GM21619 (cell line): ENCODE measurements around the gene TEAD1.

Experiments
- ATAC-seq: cut with Tn5 transposase; IDR thresholded peaks from one replicate; pipeline ENCODE4 v1.9.1; 2021; ENCODE audit not compliant: unreplicated experiment

The TEAD1 gene

DNA sequence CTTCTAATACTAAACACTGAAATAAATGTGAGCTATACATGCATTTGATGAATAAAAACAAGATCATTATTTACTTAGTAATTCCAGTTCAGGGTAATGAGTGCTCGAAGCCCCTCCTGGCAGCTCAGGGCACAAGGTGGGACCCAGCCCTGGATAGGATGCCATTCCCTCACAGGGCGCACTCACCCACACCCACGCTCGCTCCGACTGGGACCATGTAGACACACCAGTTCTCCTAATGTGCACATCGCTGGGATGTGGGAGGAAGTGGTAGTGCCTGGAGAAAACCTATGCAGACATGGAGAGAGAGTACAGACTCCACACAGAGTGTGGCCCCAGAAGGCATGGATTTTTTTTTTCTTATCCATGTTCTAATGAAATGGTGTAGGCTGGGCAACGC, 290.4 kb downstream of the TEAD1 start:
- no peak for ATAC-seq

DNA sequence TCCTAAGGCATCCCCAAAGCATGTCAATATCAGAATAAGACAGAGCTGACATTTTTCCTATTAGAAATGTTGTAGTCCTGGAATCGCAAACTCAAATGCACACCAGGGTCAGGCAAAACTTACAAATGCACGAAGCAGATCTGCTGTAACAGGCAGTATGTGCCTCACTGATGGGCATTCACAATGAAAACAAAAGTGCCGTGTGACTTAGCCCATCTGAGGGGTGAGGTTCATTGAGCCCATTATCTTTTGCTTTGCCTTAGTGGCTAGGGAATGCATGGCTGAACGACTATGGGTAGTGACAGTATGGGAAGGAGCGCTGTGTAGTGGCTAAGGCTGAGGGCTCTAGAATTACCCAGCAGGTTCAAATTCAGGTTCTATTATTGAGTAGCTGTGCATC, 291.8 kb downstream of the TEAD1 start:
- ATAC-seq = no peak

DNA sequence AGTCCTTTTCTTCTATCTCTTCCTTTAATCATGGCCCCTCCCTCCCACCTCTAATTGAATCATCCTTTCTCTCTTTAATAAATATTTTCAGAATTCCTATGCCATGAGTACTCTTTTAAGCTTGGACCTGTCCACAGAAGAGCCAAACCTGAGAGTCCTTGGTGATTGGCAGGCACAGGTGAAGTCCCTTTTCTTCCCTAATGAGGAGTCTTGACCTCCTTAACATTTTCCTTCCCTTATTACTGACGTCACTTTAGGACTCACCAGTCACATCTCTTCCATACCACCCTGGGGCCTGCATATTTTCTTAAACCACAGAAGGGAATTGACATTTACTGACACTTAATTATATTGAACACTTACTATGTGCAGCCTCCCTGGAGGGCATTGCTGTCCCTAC, 293.9 kb downstream of the TEAD1 start:
- ATAC-seq = no peak

DNA sequence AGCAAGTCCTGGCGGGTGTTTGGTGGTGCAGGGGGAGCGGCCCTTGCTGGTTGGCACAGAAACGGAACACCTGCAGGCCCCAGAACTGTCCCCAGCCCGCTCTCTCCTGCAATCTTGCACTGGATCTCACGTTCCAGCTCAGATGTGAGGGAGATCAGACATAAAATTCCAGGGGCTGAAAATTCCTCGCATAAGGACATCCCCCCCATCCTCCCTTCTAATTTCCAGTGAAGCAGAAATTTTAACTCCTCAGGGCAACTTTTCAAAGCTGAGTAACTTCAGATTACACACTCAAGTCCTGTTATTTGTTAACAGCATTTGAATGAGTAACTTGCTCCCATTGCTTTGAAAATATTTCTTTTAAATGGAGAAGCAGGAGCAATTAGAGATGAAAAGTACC, 294.6 kb downstream of the TEAD1 start:
- ATAC-seq = no peak

DNA sequence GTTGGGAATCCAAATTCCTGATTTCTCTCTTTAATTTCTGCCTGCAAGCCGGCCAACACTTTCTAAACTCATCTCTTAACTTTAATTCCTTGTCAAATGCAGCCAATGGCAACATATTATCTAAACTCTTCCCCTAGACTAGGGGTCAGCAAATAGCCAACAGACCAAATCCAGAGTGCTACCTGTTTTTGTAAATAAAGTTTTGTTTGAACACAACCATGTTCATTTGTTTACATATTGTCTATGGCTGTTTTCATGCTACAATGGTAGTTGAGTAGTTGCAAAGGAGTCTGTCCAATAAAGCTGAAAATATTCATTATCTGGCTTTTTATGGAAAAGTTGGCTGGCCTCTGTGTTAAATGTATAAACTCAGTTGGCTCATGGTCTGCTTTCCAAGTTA, 297.7 kb downstream of the TEAD1 start:
- no peak for ATAC-seq

DNA sequence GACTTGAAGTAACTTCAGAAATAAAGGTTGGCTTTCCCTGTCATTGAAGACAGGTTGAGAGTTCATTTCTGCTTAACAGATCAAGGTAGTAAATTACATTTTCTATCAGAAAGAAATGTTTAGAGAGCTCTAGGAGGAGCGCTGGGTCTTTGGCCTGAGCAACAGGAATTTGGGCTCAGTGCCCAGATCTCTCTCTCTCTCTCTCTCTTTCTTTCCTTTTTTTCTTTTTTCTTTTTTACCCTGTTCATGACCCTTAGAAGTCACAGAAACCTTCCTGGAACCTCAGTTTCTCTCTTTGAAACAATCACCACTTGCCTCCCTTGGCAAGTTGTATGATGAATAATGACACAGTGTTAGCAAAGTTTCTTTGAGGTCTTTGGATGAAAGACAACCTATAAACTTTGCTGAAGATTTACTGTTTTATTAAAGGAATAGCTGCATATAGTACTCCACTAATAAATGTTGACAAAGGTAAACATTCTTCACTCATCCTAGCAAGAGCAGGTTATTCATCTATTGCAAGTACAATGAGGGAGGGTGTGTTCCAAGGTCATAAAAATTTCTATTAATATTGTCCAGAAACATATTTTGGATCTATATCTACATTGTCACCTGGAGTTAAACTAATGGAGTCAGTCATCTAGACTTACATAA, 299.4 kb downstream of the TEAD1 start:
- ATAC-seq = no peak

DNA sequence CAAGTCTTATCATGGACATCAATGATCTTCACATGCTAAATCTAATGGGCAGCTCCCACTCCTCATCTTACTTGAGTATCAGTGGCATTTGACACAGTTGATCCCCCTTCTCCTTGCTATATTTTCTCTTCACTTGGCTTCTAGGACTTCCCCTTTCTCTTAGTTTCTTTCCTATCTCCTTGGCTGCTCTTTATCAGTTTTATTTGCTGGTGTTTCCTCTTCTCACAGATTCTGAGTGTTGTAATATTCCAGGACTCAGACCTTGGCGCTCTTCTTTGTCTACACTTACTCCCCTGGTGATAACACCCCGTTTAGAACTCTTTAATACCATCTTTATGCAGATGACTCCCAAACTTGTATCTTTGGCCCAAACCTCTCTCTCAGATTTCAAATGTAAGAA, 301.0 kb downstream of the TEAD1 start:
- ATAC-seq = no peak

DNA sequence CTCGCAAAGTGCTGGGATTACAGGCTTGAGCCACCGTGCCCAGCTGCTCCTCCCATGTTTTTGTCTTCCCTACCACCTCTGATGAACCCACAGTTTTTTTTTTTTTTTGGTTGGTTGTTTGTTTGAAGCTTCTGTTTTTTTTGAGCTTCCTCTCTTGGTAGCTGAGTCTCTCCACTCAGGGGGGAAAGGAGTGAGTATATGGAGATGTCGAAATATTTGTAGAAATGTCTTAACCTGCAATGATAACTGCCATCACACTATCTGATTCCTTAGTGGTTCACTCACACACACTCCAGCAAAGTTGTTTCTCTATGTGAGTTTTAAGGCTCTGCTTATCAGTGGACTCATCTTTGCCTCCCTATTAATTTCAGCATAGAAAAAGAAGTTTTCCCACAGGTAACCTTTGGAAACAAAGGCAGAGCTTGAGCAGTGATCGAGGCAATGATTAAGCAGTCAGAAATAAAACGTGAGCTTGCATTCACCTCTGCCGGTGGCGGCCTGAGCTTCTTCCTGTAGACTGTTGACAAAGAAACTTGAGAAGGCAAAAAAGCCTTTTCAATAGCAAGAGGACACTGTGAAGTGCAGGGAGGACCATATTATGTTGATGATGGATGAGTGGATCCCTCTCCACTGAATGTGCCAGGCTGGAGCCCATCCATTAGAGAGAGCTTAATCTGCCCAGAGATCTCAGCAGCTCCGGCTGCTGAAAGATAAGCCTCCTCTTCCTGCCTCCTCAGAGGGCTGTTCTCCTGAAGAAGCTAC, 305.9 kb downstream of the TEAD1 start:
- no peak for ATAC-seq

DNA sequence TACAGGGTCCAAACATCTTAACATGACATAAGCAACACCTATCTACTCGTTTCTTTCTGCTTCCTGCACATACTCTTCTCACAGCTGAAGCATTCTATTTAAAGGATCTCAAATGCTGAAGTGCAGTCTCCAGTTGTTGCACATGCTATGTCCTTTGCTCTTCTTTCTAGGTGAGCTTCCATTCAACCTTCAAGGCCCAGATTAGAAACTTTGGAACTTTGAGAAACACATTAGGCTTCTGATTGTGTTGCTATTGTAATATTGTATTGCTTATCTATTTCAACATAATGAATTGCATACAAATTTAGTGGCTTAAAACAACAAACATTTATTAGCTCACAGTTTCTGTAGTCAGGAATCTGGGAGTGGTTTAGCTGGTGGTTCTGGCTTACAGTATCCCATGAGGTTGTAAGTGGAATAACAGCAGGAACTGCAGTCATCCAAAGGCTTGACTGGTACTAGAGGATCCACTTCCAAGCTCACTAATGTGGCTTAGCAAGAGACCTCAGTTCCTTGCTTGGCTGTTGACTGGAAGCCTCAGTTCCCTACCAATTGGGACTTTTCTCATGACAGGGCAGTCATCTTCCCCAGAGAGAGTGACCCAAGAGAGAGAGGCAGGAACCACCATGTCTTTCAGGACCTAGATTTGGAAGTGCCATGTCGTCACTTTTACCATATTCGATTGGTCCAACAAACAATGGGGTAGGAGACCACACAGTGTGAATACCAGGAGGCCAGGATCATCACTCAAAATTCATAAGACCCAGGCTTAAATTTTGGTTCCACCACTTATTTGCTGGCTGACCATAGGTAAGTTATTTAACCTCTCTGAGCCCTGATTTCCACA, 307.7 kb downstream of the TEAD1 start:
- ATAC-seq = no peak

DNA sequence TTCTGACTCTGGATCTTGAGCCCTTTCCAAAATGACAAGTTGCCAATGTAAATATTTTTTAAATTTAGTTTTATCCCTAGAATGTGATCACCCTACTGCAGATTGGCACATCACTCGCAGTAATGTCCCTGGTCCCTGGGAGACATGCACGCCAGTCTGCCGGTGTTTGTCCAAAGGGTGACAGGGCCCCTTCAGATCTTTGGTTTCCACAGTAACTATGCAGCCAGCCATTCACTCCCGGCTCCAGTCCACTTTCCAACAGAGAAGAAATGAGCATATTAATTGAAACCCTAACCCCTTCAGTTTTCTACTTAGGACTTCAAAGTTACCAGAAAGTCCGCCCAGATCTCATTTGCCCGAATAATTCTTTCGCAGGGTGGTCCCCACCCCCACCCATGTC, 309.1 kb downstream of the TEAD1 start:
- no peak for ATAC-seq

DNA sequence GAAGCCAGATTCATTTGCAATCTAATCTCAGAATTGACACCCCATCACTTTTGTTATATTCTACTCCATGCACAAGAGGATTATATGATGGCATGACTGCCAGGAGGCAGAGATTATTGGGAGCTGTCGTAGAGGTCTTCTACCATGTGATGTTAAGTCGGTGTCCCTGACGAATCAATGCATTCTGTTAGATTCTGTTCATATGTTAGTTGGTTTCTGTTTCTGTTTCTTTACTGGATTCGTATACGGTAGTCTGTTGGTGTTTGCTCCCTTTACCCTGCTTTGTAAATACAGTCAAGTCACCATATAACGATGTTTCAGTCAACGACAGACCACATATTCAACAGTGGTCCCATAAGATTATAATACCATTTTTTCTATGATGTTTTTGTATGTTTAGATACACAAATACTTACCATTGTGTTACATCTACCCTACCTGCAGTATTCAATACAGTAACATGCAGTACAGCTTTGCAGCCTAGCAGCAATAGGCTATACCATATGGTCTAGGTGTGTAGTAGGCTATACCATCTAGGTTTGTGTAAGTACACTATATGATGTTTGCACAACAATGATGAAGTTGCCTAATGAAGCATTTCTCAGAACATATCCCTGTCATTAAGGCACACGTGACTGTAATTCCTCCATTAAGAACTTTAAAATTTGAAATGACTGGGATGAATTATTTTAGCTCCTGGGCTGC, 312.1 kb downstream of the TEAD1 start:
- ATAC-seq = no peak

DNA sequence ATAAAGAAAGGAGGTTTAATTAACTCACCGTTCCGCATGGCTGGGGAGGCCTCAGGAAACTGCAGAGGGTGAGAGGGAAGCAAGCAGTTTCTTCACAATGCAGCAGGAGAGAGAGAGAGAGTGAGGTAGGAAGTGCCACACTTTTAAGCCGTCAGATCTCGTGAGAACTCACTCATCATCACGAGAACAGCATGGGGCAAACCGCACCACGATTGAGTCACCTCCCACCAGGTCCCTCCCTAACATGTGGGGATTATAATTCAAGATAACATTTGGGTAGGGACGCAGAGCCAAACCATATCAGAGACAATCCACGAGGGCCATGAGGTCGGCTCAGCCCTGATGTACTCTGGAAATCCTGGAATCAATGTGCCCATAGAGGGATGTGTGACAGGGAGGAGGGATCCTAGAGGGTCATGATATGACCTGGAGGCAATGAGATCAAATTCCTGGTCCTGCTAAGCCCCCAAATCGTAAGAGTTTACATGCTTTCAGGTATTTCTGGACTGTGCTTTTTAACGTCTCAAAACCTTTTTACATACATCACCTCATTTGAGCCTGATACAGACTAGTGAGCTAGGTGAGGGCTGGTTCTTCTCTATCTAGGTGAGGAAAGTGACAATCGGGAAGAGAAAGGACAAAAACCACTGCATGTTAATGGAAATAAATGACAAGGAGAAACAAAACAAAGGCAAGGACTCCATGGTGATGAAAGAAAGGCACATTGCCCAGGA, 315.4 kb downstream of the TEAD1 start:
- no peak for ATAC-seq

DNA sequence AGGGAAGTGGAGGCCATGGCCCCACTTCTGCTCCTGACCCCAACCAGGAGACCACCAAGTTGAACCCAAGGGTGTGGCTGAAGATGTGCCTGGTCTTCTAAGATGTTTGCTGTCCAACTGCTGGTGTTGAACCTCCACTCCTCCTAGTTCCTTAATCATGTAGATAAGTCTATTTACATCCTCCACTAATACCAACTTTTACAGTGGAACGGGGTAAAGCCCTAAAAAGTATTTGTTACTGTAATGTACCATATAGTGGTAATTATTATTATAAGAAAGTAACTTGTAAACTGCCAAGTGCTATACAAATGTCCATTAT, 315.9 kb downstream of the TEAD1 start:
- ATAC-seq = no peak

DNA sequence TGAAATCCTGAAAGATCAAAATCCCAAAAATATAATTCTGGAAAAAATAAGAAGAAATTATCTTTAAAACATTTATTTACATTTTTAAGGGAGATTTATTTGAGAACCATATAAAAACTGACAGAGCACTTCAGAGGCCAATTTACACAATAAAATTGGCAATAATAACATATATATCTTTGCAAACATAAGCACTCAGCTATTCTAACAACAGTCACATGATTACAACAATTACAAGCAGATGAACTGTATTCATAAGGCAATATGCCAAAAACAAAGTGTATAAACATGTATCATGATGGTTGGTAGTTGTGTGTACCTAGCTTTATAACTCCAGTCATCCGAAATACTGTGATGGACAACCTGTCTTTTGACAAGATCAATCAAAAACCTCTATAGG, 317.2 kb downstream of the TEAD1 start:
- ATAC-seq = no peak

DNA sequence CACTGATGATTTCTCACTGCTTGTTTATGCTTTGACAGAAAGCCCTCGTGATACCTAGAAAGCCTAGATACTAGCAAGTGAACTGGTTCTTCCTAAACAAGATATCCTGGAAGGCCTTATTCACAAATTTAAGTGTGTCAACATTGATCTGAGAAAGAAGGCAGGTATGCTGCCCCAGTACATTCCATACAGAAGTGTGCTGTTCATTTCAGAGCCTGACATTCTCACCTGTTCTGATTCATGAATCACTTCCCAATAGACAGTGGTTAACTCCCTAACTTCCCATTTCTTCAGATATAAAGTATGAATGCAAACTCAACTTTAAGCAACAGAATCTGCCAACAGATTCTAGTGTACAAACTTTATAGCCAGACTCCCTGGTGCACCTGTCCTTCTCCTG, 319.4 kb downstream of the TEAD1 start:
- no peak for ATAC-seq
